Loucy (cell line): ENCODE data around the gene DENND6B.

Experiments used
- H2AFZ ChIP-seq: fragments of 200-600 bp; sonication (generic); 2 replicates; pipeline ENCODE4 v1.6.0; 2016; ENCODE audit warnings: antibody characterized with exemption, mild to moderate bottlenecking, low read length, moderate library complexity
- H3F3A ChIP-seq: fragments of 200-600 bp; 2 replicates; pipeline ENCODE4 v1.6.0; 2016; ENCODE audit warnings: antibody characterized with exemption, low read depth, mild to moderate bottlenecking
- H3K27me3 ChIP-seq: fragments of 200-600 bp; sonication (generic); 2 replicates; pipeline ENCODE4 v1.6.1; 2014; ENCODE audit warnings: low read length, mild to moderate bottlenecking; ENCODE audit not compliant: insufficient read depth, poor library complexity, severe bottlenecking
- H3K36me3 ChIP-seq: fragments of 200-600 bp; sonication (generic); 2 replicates; pipeline ENCODE4 v1.6.1; 2016; ENCODE audit warnings: low read length; ENCODE audit not compliant: insufficient read depth
- H3K4me1 ChIP-seq: fragments of 200-600 bp; sonication (generic); 2 replicates; pipeline ENCODE4 v1.5.1; 2014; ENCODE audit warnings: low read length, mild to moderate bottlenecking; ENCODE audit not compliant: insufficient read depth, poor library complexity, severe bottlenecking
- H3K4me2 ChIP-seq: fragments of 200-600 bp; sonication (generic); 2 replicates; pipeline ENCODE4 v1.6.0; 2014; ENCODE audit warnings: antibody characterized with exemption, low read length, low read depth, mild to moderate bottlenecking; ENCODE audit not compliant: poor library complexity, severe bottlenecking
- H3K4me3 ChIP-seq: fragments of 200-600 bp; sonication (generic); 2 replicates; pipeline ENCODE4 v1.5.1; 2014; ENCODE audit warnings: low read length, mild to moderate bottlenecking, mixed read lengths; ENCODE audit not compliant: poor library complexity, severe bottlenecking
- H3K79me2 ChIP-seq: fragments of 200-600 bp; sonication (generic); 2 replicates; pipeline ENCODE4 v1.6.1; 2014; ENCODE audit warnings: low read length; ENCODE audit not compliant: insufficient read depth
- H3K9ac ChIP-seq: fragments of 200-600 bp; sonication (generic); 2 replicates; pipeline ENCODE4 v1.6.0; 2014; ENCODE audit warnings: mild to moderate bottlenecking, low read depth, low read length, moderate library complexity; ENCODE audit not compliant: poor library complexity, severe bottlenecking
- H3K9me2 ChIP-seq: fragments of 200-600 bp; sonication (generic); replicated peaks from 2 replicates; pipeline ENCODE4 v1.6.1; 2016; ENCODE audit warnings: low read depth, low read length, mixed read lengths
- H3K9me3 ChIP-seq: fragments of 200-600 bp; sonication (generic); 2 replicates; pipeline ENCODE4 v1.6.1; 2014; ENCODE audit warnings: mild to moderate bottlenecking, antibody characterized with exemption, low read length, low read depth; ENCODE audit not compliant: insufficient read depth
- H4K20me1 ChIP-seq: fragments of 200-600 bp; sonication (generic); 2 replicates; pipeline ENCODE4 v1.6.0; 2014; ENCODE audit warnings: antibody characterized with exemption, low read length, mild to moderate bottlenecking; ENCODE audit not compliant: insufficient read depth, poor library complexity, severe bottlenecking
- CTCF ChIP-seq: fragments of 200-600 bp; sonication (generic); conservative IDR thresholded peaks from 2 replicates; pipeline ENCODE4 v1.5.1; 2014; ENCODE audit warnings: mild to moderate bottlenecking, antibody characterized with exemption, low read length
- EZH2phosphoT487 ChIP-seq: fragments of 200-600 bp; IDR thresholded peaks from 2 replicates; pipeline ENCODE4 v1.6.1; 2018; ENCODE audit warnings: antibody characterized with exemption, mild to moderate bottlenecking, moderate library complexity, borderline replicate concordance

The DENND6B gene

GRCh38 chr22:50302564-50302963, 24.2 kb downstream of the DENND6B start:
- Histone ChIP-seq H3K9me2 (no peaks in the 10 kb centered on the region), H3K4me1 (peaks cover 55% of the 10 kb centered on the region), H3K9ac (peak overlapping the region; percentile 63), H3K4me2 (peak overlapping the region; percentile 81), H3K79me2 (peaks cover 50% of the 10 kb centered on the region), H3K27me3 (no peaks in the 10 kb centered on the region), H4K20me1 (peaks cover 10% of the 10 kb centered on the region), H3F3A (no peaks in the 10 kb centered on the region), H3K36me3 (no peaks in the 10 kb centered on the region), H3K9me3 (no peaks in the 10 kb centered on the region), H3K4me3 (no peak overlapping the region), H2AFZ (no peak overlapping the region)
- TF ChIP-seq CTCF (no peak), EZH2phosphoT487 (no peak)

GRCh38 chr22:50302041-50302541, 24.7 kb downstream of the DENND6B start:
- H3K4me2 ChIP-seq, result peak overlapping the region; percentile 81
- no peaks in the 10 kb centered on the region for H3K9me2 ChIP-seq
- TF ChIP-seq CTCF (no peak), EZH2phosphoT487 (no peak)
- no peak overlapping the region for H3K9ac ChIP-seq
- peaks cover 10% of the 10 kb centered on the region for H4K20me1 ChIP-seq
- no peaks in the 10 kb centered on the region for H3K9me3 ChIP-seq
- no peaks in the 10 kb centered on the region for H3K27me3 ChIP-seq
- H3K4me3 ChIP-seq, result no peak overlapping the region
- H3K36me3 ChIP-seq, result no peaks in the 10 kb centered on the region
- H3F3A ChIP-seq, result no peaks in the 10 kb centered on the region
- peaks cover 55% of the 10 kb centered on the region for H3K4me1 ChIP-seq
- H3K79me2 ChIP-seq, result peaks cover 50% of the 10 kb centered on the region
- no peak overlapping the region for H2AFZ ChIP-seq

GRCh38 chr22:50301581-50301991, 25.2 kb downstream of the DENND6B start:
- Histone ChIP-seq H3K4me1 (peaks cover 52% of the 10 kb centered on the region), H3K4me3 (no peak overlapping the region), H3K27me3 (no peaks in the 10 kb centered on the region), H3K79me2 (peaks cover 47% of the 10 kb centered on the region), H4K20me1 (peaks cover 10% of the 10 kb centered on the region), H3K9ac (no peak overlapping the region), H3F3A (no peaks in the 10 kb centered on the region), H2AFZ (no peak overlapping the region), H3K9me3 (no peaks in the 10 kb centered on the region), H3K9me2 (no peaks in the 10 kb centered on the region), H3K4me2 (peak overlapping the region; percentile 81), H3K36me3 (no peaks in the 10 kb centered on the region)
- no peak for TF ChIP-seq CTCF
- no peak for TF ChIP-seq EZH2phosphoT487
